ENCODE data around the gene CMTM8.
"Not testable (repeated sequence)": the region's sequence is repeated elsewhere in the genome, so short reads cannot be mapped to it uniquely, and the experiment has no call there.

Gene CMTM8

DNA sequence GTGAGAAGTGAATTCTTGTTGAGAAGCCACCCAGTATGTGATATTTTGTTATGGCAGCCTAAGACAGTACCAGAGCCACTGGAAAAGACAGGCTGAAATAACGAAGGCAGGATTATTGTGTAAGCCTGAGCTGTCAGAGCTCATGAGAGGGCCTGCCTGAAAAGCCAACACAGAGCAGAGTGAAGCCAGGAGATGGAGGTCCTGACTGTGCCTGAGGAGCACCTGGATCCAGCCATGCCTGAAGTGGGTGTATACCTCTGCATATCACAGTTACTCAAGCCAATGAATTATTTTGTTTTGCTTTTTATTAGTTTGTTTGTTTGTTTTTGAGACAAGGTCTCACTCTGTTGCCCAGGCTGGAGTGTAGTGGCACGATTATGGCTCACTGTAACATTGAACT, 149.0 kb downstream of the CMTM8 start:
- DNase-seq, result no peak

DNA sequence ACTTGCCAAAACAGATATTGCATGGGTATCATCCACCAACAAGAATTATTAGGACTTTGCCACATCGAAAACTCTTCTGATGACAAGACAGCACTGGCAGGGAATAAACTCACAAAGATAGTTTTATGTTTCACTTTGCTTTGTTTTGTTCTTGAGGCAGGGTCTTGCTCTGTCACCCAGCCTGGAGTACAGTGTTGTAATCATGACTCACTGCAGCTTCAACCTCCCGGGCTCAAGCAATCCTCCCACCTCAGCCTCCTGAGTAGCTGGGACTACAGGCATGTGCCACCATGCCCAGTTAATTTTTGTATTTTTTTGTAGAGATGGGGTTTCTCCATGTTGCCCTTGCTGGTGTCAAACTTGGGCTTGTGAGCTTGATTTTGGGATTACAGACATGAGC, 151.1 kb downstream of the CMTM8 start:
- DNase-seq, result not testable (repeated sequence)

DNA sequence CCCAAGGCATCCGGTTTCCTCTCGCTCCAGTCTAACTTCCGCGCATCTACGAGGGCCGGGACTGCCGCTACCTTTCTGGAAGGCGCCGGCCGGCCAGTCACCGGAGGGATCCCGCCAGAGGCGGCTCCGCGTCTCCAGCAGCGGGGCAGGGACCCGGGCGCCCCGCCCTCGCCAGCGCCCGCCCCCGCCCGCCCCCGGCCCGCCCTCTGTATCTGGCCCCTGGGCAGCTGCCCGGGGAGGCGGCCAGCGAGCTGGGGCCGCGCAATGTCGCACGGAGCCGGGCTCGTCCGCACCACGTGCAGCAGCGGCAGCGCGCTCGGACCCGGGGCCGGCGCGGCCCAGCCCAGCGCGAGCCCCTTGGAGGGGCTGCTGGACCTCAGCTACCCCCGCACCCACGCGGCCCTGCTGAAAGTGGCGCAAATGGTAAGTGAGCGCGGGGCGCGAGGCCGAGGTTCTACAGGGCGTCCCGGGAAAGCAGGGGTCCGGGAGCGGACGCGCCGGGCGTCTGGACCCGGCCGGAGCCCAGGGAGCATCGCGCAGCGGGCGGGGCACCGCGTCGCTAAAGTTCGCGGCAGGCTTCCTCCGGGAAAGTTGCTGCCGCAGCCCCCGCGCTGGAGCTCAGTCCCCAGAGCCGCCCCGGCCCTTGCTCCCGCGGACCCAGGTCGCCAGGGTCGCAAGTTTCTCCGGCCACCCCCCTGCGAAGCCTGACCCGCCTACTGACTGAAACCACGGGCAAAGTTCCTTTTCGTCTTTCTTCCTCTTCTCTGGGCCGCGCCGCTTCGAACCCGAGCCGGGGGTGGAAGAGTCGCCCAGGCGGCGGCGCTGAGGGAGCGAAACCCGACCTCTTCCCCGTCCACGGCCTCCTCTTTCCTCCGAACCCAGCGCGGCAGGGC, 153.4 kb downstream of the CMTM8 start, which contains the start of gene CMTM7:
Gene CMTM7, plus strand, starts transcription at position 211 of the 893 bp plus-strand sequence. Its CDS starts 54 bp downstream, at position 265.
- no peak for DNase-seq

DNA sequence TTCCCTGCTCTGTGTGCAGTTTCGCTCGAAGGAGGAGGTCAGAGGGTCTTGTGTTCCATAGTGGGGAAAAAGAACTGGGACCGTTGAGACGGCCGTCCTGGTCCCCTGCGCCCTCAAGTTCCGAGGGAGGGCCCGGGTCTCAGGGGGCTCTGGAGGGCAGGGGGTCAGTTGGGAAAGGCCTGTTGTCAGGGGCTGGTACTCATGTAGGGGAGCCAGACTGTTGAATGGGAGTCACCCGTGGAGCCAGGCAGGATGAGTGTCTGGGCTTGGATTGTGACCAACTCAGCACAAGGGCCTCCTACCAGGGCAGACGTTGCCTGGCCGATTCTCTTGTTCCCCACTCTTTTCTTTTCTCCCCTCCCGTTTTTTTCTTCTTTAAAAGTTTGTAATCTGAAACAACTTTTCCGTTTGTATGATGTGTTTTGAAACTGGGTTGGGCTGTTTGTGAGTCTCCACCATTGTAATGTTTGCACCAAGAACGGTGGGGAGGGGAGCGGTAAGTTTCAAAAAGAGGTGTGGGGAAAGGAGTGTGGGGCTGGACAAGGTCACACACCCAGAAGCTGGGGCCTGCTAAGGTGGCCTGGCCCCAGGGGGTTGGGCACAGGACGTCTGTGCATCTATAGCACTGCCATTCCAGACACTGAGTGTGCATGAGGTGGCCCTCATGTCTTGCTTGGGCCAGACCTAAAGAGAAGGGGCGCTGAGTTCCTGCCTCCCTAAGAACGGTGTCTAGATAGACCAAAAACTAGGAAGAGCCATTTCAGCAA, 154.2 kb downstream of the CMTM8 start:
- no peak for DNase-seq

DNA sequence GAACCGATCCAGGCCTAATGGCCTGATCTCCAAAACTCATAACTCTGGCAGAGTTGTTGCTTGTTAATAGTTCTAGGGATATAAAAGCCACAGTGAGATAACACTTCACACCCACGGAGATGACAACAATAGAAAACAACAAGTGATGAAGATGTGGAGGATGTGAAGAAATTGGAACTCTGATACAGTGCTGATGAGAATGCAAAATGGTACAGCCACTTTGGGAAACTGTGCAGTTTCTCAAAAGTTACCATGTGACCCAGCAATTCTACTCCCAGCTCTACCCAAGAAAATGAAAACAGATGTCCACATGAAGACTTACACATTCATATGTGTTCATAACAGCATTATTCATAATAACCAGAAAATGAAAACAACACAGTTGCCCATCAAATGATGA, 157.0 kb downstream of the CMTM8 start:
- DNase-seq, result no peak

DNA sequence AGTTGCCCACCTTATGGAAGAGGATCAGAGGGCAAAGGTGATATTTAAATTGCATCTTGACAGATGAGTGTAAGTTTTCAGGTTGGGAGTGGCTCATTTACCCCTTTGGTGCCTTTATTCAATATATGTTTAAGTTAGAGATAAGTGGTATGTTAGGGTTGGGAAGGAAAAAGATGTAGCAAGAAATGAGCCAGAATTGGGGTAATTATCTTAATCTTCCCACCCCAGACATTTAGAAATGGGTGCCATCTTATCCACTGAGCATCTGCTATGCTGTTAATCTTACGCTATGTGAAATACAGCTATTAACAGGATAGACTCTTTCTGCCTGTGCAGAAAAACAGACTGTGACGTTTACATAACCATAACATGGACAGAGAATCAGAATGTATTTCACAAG, 159.5 kb downstream of the CMTM8 start:
- DNase-seq, result no peak

DNA sequence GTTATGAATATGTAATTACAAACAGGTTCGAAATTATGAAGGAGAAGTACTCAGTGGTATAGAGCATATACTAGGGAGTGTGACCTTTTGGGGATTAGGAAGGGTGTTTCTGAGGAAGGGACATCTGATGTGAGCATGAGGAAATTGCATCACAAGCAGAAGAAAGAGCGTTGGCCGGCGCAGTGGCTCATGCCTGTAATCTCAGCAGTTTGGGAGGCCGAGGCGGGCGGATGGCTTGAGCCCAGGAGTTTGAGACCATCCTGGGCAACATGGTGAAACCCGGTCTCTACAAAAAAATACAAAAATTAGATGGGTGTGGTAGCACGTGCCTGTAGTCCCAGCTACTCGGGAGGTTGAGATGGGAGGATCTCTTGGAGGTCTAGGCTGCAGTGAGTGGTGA, 160.1 kb downstream of the CMTM8 start:
- no peak for DNase-seq

DNA sequence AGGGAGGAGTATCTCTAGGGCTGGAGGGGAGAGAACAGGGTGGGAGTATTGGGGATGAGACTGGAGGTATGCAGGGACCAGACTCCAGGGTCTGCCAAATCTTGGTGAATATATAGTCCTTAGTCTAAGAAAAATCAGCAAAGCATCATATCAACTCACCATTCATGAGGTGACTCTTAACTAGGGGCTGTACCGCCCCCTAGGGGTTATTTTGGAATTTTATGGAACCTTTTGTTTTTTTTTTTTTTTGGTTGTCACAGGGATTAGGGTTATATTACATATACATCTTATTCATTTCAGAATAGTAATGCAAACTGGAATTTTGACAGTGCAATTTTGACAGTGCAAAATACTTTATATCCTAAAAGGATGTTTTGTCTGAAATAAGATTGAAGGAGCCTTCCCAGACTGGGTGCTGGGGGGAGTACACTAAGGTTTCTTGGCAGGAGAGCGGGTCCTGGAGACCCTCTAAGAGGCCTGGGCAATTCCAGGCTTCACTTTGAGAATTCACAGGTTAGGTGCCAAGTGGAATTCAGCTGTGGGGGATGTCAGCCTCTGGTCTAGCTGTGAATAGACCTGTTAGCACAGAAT, 160.6 kb downstream of the CMTM8 start:
- DNase-seq, result peak; percentile 7

DNA sequence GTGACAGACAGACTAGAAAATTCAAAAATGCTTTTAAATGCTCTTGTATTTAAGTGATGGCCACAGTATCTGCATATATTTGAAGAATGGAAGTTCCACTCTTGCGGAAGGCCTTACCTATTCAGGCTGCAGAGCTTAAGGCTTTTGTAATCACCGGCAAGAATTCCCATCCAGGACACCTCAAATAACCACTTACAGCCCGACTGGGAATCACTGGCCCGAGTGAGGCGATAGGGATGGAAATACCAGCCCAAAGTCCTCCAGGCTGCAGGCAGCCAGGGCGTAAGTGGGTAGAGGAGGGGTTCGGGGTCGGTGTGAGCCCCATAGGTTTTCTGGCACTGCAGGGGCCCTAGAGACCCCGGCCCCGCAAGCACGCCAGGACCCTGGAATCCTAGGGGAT, 162.6 kb downstream of the CMTM8 start:
- no peak for DNase-seq

DNA sequence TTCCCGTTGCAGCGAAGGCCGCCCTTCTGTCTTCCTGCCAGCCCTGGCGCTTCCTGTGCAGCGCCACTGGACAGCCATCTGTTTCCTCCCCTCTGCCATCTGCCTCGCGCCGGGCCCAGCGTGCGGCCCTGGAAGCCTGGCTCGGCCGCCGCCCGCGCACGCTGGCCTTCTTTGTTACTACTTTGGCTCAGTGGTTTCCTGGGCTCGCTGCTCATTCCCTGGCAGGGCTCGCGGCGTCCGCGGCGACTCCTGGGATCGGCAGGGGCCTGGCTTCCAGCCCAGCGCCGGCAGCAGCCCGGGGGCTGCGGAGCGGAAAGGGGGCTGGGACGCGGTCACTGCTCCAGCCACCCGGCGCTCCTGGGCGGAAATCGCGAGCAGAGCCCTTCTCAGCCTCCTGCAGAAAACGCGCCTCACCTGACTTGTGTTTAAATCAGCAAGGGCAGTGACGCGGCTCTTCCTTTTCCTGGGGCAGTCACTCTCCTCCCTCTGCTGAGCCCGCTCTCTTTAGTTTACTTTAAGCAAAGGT, 163.1 kb downstream of the CMTM8 start:
- DNase-seq, result no peak

DNA sequence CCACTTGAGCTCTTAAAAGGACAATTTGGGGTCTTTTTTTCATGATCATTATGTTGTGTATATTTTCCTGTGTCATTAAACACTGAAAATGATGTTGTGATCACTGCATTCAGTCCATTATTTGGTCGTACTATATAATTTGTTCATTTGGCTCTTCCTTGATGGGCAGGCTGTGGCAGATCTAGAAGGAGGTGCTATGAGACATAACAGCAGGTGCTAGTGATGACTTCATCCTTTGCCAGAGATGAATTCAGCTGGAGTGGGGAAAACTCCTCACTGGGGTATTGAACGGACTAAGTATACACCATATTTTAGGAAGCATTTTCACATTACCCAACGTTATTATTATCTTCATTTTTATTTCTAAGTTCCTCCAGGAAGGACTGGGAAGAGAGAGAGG, 165.2 kb downstream of the CMTM8 start:
- DNase-seq, result peak; percentile 39

DNA sequence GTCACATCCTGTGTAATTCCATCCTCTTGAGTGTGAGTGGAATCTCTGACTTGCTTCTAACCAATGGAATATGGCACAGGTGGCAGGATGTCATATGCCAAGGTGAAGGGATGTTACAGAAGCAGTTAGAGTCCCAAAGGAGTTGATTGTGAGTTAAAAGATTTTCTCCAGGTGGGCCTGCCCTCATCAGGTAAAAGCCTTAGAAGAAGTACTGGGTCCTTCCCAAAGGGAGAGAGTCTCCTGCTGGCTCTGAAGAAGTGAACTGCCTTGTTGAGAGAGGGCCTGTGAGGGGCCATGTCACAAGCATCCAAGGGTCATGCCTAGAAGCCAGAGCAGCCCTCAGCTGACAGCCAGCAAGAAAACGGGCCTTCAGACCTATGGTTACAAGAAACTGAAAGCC, 166.2 kb downstream of the CMTM8 start:
- no peak for DNase-seq

DNA sequence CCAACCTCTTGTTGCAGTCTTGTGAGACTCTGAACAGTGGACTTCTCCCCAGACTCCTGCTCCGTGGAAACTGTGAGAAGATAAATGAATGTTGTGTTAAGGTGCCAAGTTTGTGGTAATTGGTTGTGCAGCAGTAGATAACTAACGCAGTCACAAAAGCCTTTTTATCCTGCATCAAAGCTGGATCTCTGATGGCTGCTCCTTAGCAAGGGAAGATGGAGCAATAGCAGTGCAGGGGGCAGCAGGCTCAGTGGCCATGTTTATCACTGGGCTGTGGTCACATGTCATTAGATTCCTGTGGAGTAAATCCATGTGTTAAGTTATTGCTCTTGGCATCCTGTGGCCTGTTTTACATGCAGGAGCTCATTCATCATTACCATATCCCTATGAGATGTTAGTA, 166.7 kb downstream of the CMTM8 start:
- DNase-seq, result no peak

DNA sequence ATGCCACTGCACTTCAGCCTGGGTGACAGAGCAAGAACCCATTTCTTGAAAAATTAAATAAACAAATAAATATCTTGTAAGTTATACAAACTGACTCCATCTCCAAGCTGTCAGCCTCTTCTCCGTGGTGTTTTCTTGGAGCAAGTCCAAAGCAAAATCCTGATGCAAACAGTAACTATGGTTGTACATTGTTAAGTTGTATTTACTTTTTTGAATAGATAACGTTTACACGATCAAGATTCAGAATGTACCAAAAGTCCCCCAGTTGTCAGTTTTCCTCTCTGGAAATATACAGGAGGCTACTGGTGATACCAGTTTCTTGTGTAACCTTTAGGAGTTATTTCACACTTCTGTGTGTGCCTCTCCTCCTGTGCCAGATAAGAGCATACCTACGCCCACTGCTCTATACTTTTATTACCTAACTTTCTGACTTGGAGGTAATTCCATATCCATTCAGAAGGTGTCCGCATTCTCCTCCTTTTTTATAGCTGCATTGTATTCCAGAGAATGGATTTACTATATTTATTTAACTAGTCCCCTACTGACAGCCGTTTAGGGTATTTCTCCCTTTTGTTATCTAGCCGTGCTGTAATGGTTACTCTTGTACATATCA, 167.3 kb downstream of the CMTM8 start:
- no peak for DNase-seq

DNA sequence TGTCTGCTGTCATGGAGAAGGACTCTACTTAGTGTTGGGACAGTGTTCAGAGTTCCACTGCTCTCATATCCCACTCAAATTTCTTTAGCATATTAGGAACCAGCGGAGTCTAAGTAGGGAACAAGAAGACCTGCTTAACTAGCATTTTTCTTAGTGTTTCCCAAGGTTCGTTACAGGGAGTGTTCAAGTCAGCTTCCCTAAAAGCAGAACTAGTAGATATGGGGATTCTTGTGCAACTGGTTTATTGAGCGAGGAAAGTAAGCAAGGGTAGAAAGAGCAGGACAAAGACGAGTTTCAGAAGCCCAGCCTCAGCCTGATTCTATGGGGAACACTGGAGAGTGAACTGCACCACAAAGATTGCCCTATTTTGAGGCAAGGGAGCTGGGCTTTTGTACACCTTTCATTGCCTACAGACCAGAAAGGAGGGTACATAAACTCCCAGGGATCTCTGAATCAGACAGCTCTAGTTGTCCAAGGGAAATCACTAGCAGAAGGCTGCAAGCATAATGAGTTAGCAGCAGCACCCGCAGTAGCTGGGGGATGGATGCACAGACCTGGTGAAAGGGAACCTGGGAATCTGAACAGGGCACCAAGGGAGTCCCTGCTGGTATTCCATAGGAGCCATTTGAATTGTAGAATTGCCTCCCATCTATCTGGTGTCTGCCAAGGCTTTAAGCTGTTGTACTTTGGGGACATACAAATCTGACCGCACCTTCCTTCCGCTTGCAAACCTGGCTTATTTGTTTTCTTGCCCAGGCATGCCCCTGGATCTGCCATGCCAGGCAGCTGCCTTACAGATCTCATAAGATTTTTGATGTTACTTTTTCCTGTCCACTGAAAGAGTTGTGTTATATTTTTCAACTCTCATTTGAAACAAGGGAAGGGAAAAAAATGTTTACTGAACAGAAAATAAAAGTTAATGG, 168.3 kb downstream of the CMTM8 start:
- peak; percentile 50 for DNase-seq

DNA sequence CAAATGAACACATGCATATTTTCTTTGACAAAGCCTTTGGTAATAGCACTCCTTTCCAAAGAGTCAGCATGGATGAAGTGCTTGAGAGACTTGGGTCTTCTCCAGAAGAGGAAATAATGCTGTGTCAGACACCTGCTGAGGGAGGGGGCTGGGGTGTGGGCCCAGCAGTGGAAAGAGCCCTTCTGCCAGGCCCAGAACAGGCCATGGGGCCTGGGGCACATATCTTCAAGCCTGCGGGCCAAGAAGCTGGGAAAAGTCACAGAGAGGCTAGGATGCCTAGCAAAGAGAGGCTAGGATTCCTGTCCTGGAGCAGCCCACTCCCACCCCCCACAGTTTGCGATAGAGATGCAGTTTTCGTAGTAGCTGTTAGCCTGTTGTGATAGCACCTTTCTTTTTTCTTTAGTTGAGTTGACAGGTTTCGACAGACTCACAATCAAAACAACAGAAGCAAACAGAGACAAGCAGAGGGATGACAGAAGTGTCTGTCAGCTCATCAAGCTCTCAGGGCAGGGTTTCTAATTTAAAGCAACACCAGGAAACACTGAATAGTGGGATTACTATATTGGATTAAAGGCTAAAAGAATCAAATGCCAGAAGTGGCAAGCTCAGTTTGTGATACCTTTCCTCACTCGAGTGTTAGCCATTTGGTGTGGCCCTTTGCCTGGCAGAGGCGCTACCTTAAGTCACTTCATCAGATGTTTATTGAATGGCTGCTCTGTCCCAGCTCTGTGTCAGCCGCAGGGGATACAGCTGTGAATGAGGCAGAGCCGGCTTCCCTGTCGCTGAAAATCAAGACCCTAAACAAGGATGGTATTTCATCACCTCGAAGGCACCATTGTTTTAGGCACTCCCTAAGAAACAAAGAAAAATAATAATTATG, 172.1 kb downstream of the CMTM8 start:
- DNase-seq, result no peak

DNA sequence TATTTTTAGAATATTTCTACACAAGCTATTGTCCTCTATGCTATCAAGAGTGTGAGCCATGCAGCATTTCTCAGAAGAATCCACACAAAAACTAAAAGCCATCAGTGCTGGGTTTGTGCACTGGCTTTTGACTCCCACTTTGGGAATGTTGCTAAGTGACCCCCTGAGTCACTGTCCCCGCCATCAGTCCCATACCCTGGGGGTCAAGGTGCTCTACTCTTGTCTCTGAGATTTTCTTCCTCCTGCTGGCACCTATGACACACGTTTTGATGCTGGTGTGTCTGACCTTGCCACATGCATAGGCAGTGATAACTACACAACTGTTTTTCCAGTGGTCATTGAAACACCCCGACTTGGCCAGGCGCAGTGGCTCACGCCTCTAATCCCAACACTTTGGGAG, 173.0 kb downstream of the CMTM8 start:
- no peak for DNase-seq

DNA sequence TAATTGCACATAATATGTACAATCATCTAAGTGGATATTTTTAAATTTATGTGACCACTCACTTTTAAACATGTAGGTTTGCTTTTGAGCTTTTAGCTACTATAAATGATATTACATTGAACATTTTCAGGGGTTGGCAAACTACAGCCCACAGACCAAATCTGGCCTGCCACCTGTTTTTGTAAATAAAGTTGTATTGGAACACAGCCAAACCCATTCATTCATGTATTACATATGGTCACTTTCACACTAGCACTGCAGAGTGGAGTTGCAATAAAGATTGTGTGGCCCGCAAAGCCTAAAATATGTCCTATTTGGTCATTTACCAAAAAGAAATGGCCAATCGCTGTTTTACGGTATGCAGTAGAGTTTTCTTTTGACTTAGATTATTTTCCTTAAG, 174.4 kb downstream of the CMTM8 start:
- DNase-seq, result peak; percentile 35

DNA sequence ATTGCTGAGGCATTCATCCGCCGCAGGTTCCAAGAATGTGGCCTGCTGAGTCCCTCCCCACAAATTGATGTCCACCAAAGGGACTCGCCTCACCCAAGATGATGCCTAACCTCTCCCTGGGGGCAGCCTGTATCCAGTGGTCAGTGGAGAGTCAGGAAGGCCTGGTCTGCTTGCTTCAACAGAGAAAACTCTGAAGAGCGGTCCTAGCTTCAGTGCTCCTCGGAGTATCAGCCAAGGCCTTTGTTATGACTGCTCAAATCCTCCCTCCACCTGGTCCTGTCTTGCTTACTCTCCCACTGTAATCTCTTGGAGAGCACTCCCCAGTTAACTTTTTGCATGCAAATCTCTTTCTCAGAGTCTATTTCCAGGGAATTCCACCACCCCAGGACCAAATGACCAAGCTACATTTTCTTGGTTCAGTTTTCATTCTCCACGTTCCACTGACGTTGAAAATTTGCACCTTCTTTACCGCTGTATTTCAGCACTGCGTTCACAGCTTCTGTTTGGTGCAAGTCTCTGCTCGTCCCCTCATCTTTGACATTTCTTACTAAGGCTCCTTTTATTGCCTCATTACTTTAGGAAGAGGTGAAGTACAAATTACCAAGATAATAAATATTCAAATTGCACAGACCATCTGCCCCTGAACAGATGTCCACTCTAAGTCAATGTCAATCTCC, 175.5 kb downstream of the CMTM8 start:
- no peak for DNase-seq

DNA sequence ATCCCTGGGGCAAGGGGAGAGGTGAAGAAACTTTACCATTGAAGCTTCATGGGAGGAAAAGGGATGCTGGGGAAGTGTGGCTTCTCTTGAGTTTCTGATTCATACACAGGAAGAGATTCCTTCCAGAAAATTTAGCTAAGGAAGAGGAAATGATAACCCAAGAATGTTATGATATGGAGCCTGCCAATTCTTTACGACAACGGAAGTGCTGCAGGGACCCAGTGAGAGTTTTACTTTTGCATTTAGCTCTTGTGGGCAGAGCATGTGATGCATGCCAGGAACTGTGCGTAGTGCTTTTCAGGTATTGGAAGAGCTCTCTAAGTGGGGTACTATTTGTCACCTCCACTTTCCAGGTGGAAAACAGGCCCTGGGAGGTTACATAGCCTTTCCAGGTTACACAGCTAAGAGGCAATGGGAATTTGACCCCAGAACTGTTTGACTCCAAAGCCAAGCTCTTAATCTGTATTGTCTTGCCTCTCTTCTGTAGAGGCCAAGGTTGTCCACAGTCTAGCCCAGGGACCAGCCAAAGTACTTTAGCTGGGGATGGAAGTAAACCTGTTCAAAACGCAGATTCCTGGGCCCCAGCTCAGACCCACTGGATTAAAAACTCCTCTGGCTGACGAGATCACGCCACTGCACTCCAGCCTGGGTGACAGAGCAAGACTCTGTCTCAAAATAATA, 176.2 kb downstream of the CMTM8 start:
- no peak for DNase-seq

Data from NCI-H1105 (cell line).